ENCODE results near the gene NMUR1.
A peak's percentile ranks its signal among the peaks of the same experiment; 100 is the strongest.

Gene NMUR1

DNA sequence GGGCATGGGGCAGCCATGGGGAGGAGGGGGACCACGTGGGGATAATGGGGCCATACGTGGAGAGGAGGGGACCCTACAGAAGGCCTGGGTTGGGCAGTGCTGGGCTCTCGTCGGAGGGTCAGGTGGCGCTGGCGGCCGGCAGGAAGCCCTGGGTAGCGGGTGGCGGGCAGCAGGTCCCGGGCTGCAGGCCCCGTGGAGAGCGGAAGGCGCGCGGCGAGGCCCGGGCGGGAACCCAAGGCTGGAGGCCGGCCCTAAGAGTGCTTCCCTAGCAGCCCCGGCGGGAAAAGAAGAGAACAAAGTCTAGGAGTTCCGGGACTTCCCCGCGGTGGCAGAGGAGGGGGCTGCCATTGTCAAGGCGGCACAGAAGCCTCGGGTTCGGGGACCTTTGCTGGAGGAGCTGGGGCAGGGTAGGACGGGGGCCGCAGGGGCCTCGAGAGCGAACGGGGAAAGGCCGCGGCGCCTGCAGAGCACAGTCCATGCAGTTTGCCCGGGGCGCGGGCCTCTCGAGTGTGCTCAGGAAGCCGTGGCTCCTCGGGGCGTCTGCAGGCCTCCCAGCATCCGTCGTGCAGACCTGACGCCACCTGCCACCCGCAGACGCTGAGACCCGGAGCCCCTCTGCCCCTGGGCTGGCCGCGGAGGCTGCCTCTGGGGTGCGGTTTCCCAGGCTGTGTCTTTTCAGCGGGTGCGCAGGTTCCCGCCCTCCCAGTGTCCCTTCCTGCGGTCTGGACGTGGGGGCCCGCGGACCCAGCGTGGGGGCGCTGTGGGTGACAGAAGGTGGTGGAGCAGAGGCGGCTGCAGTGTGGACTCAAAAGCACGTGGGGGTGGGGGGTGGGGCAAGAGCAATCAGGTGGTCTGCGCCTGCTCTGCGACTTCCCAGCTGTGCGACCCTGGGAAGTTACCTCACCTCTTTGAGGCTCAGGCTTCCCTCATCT lies 46.6 kb downstream of the NMUR1 start:
- peak; percentile 19 to 40 for DNase-seq

DNA sequence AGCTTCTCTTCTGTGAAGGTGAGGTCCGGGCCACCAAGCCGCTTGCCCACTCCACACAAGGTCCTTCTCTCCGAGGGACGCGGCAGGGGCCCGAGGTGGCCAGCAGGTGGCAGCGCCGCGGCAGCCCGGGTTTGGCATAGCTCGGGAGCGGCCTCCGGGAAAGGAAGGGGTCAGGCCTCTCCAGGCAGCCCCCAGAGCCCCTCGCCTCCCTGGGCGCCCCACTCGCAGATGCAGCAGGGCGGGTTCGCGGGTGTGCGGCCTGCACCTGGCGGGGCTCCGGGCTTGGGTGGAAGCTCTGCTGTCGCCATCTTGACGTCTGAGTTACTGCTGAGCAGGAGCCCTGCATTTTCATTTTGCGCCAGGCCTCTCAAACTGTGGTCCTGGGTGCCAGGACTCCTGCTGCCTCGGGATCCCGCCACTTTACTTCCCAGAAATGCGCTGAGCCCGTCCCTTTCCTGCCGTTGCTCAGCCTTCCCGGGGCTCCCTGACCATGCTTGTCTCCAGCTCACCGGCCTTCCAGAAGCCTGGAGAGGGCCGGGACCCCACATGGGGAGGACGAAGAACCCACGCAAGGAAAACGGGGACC lies 47.3 kb downstream of the NMUR1 start:
- DNase-seq, result peak; percentile 68 to 72

DNA sequence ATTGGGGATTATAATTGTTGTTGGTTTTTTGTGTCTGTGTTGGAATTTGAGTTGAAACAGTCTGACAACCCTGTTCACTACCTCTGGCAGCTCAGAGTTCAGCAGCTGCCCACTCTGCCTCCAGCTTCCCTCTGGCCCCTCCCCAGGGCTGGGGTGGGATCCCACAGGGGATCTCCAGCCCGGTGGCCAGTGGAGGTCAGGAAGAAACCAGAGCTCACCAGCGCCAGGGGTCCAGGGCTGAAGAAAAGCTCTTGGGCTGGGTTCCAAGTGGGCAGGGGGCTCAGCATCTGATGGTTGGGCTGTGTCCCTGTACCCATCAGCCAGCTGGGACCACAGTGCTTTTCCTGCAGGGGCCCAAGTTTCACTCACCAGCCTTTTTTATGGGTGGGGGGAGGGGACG lies 49.5 kb downstream of the NMUR1 start:
- no peak for DNase-seq

DNA sequence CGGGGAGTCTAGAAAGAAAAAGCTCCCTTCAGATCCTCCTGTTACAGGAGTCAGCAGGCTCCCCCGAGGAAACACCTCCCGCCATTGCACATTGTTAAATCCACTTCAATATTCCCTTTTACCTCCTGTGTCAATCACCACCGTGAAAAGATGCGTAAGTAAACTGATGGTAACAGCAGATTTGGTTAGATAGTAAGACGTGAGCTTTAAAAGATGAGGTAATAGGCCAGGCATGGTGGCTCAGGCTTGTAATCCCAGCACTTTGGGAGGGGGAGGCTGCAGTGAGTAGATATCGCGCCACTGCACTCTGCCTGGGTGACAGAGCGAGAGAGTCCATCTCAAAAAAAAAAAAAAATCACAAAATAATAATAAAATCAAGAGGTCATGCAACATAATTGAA lies 50.8 kb downstream of the NMUR1 start:
- no peak for DNase-seq

DNA sequence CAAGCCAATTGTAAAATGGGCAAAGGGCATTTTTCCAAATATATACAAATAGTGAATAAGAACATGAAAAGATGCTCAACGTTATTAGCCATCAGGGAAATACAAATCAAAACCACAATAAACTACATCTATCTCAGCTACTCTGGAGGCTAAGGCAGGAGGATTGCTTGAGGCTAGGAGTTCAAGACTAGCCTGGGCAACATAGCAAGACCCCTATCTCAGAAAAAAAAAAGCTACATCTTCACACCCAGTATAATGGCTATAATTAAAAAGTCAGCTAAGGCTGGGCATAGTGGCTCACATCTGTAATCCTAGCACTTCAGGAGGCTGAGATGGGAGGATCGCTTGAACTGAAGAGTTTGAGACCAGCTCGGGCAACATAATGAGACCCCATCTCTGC lies 53.3 kb downstream of the NMUR1 start:
- no peak for DNase-seq

DNA sequence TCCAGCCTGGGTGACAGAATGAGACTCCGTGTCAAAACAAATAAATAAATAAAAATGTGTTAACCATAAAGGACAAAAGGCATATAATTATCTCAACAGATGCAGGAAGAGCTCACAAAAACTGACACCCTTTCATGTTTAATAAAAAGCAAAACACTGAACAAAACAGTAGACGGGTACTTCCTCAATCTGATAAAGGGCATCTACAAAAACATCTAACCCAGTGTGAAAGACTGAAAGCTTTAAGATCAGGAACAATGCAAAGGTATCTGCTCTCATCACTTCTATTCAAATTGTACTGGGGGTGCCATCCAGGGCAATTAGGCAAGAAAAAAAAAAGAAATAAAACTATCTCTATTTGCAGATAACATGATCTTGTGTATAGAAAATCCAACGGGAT lies 54.3 kb downstream of the NMUR1 start:
- DNase-seq, result no peak
